ENCODE data around the gene TAF13. TPM values are rescaled to one million over a fixed set of nuclear protein-coding genes. Genes with fewer than 3 reads are reported as not detected.

The TAF13 gene

Small RNA genes within 50 kb of the gene (small RNA-seq; reads per million reads assigned to genes)
- not detected for gene AL356488.2 (ENCODE audit: insufficient read depth)
- gene BX679664.1 (ENCODE audit: insufficient read depth), result not detected

Data from mesendoderm (in vitro differentiated cells).